GM21717 (cell line): ENCODE measurements around the gene PCCA.
"Not testable (repeated sequence)": the region's sequence is repeated elsewhere in the genome, so short reads cannot be mapped to it uniquely, and the experiment has no call there.

Experiments used
- ATAC-seq: cut with Tn5 transposase; IDR thresholded peaks from one replicate; pipeline ENCODE4 v1.9.1; 2021; ENCODE audit warnings: mild to moderate bottlenecking, moderate library complexity; ENCODE audit not compliant: unreplicated experiment

PCCA gene

GRCh38 chr13:100564444-100565223 is 475.7 kb downstream of the PCCA start:
- ATAC-seq, result no peak

- ATAC-seq, result no peak
These were observed 476.4 kb downstream of the PCCA start for GRCh38 chr13:100565286-100565685.

- ATAC-seq, result no peak
These were observed 477.6 kb downstream of the PCCA start for GRCh38 chr13:100566543-100566942.

- peak; percentile 95 for ATAC-seq
These were observed 484.2 kb downstream of the PCCA start for GRCh38 chr13:100573121-100573520.

- not testable (repeated sequence) for ATAC-seq
These were observed 488.3 kb downstream of the PCCA start for GRCh38 chr13:100577239-100577638.
